Measurements from ENCODE around the gene C2CD4A.

The C2CD4A gene

GRCh38 chr15:62103431-62103830 is 36.7 kb downstream of the C2CD4A start:
- no peak for DNase-seq (ENCODE audit: extremely low read depth, low read depth)
- no peak for TF ChIP-seq CTCF (IDR thresholded peaks at IDR 0.05; ENCODE audit: low read depth, low read length, missing control alignments)
- H3K4me3 ChIP-seq (replicated peaks; ENCODE audit: low read depth, low read length), result no peak overlapping the region

DNA sequence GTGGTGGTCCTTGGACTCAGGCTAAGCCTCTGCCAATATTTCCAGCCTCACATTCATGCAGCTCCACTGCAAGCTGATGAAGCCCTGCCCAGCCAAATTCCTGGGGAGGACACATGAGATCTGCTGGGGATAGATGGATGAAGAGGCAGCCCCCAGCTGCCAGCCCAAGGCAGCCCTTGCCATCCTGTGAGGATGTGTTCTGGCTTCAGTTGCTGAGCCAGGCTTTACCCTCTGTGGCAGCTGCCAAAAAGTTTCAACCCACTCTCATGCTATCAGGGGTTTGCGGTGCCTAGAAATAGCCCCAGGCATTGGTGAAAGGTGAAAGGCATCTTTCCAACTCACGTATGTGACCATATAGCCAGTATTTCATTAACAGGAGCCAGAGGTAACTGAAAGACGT is 37.6 kb downstream of the C2CD4A start:
- no peak for DNase-seq (ENCODE audit: extremely low read depth, low read depth)
- TF ChIP-seq CTCF (IDR thresholded peaks at IDR 0.05; ENCODE audit: low read depth, low read length, missing control alignments), result no peak
- no peak overlapping the region for H3K4me3 ChIP-seq (replicated peaks; ENCODE audit: low read depth, low read length)

GRCh38 chr15:62104846-62105245 is 38.1 kb downstream of the C2CD4A start:
- DNase-seq (ENCODE audit: extremely low read depth, low read depth), result no peak
- no peak for TF ChIP-seq CTCF (IDR thresholded peaks at IDR 0.05; ENCODE audit: low read depth, low read length, missing control alignments)
- no peak overlapping the region for H3K4me3 ChIP-seq (replicated peaks; ENCODE audit: low read depth, low read length)

GRCh38 chr15:62105266-62105665 is 38.5 kb downstream of the C2CD4A start:
- no peak overlapping the region for H3K4me3 ChIP-seq (replicated peaks; ENCODE audit: low read depth, low read length)
- no peak for TF ChIP-seq CTCF (IDR thresholded peaks at IDR 0.05; ENCODE audit: low read depth, low read length, missing control alignments)
- DNase-seq (ENCODE audit: extremely low read depth, low read depth), result no peak

GRCh38 chr15:62106096-62106495 is 39.3 kb downstream of the C2CD4A start:
- H3K4me3 ChIP-seq (replicated peaks; ENCODE audit: low read depth, low read length), result no peak overlapping the region
- TF ChIP-seq CTCF (IDR thresholded peaks at IDR 0.05; ENCODE audit: low read depth, low read length, missing control alignments), result no peak
- DNase-seq (ENCODE audit: extremely low read depth, low read depth), result no peak

DNA sequence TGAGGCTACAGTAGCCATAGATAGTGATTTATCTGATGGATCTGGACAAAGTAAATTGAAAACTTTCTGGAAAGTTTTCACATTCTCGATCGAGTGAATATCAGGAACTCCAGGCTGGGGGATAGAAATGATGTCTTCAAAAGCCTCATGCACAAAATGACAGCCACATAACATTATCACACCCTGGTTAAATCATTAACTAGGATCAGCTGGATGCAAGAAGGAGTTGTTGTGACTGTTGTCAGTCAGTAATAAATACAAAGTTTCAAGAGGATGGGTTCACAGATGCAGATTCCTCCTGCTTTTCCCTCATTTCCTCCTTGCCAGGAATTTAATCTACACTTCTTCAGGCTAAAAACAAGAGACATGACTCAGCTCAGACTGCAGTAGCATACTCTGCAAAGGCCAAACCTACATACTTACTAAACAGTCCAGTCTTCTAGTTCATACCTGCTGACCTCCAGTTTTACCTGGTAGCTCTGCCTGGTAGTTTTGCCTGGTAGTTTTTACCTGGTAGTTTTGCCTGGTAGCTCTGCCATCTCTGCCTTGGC is 40.9 kb downstream of the C2CD4A start:
- H3K4me3 ChIP-seq (replicated peaks; ENCODE audit: low read depth, low read length), result no peak overlapping the region
- TF ChIP-seq CTCF (IDR thresholded peaks at IDR 0.05; ENCODE audit: low read depth, low read length, missing control alignments), result no peak
- no peak for DNase-seq (ENCODE audit: extremely low read depth, low read depth)

DNA sequence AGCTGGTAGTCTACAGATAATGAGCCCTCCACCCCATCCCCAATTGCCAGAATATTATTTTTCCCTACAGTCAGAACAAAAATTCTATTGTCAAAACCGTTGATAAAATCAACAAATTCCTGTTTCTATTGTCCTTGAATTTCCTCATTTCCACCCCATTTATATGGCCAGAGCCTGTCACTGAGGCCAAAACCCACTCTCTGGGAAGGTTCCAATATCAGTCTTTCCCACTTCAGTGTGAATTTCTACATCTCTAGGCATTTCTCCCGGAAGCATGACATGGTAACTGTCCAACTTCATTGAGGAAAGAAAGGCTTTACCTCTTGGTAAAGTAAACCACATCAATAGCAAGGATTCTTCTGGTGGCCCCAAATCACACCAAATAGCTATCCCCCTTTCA is 41.6 kb downstream of the C2CD4A start:
- no peak for TF ChIP-seq CTCF (IDR thresholded peaks at IDR 0.05; ENCODE audit: low read depth, low read length, missing control alignments)
- DNase-seq (ENCODE audit: extremely low read depth, low read depth), result no peak
- no peak overlapping the region for H3K4me3 ChIP-seq (replicated peaks; ENCODE audit: low read depth, low read length)
